ENCODE measurements around the gene AKAP13. TPM values are rescaled to one million over a fixed set of nuclear protein-coding genes. Genes with fewer than 3 reads are reported as not detected.

AKAP13 gene
- total RNA-seq, 1 donor from 2014 or later, result 145 TPM

DNA sequence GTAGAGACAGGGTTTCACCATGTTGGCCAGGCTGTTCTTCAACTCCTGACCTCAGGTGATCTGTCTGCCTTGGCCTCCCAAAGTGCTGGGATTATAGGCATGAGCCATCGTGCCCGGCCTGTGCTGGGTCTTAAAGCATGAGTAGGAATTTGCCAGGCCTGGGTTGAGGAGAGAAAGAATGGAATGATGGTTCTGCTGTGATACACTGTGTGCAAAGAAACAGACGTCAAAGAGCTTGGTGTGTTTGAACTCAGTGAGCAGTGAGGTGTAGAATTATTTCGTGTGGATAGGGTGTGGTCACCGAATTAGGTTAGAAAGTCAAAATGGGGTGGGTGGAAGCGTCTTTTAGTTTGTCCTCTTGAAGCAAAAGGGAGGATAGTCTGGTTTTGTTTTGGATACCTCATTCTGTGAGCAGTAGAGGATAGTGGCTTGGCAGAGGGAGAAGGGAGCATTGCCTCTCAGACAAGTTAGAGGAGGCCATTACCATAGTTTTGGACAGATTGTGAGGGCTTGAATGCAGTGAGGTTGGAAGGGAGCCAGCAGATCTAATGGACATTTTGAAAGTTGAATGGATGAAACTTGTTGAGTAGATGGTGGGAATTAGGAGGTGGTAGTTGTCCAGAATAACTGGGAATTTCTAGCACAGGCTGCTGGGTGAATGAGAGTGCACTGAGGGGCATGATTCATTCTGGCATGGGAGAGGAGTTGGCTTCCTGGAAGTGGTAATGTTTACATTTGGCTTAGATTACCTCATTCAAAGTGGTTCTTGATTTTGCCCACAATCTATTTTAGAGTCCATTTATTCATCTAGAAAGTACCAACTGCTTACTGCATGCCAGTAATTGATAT is 27.2 kb downstream of the AKAP13 start:
- TF ChIP-seq, protein P1, sequence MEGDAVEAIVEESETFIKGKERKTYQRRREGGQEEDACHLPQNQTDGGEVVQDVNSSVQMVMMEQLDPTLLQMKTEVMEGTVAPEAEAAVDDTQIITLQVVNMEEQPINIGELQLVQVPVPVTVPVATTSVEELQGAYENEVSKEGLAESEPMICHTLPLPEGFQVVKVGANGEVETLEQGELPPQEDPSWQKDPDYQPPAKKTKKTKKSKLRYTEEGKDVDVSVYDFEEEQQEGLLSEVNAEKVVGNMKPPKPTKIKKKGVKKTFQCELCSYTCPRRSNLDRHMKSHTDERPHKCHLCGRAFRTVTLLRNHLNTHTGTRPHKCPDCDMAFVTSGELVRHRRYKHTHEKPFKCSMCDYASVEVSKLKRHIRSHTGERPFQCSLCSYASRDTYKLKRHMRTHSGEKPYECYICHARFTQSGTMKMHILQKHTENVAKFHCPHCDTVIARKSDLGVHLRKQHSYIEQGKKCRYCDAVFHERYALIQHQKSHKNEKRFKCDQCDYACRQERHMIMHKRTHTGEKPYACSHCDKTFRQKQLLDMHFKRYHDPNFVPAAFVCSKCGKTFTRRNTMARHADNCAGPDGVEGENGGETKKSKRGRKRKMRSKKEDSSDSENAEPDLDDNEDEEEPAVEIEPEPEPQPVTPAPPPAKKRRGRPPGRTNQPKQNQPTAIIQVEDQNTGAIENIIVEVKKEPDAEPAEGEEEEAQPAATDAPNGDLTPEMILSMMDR (IDR thresholded peaks at IDR 0.05; ENCODE audit: partially characterized antibody, unreplicated experiment), result no peak
- Mint-ChIP-seq H3K27ac (ENCODE audit: unreplicated experiment) (no peak overlapping the region), H3K9me3 (ENCODE audit: unreplicated experiment) (peaks cover 2% of the 10 kb centered on the region), H3K4me1 (ENCODE audit: low read depth, unreplicated experiment) (peaks cover 46% of the 10 kb centered on the region), H3K27me3 (ENCODE audit: unreplicated experiment) (no peaks in the 10 kb centered on the region), H3K4me3 (ENCODE audit: unreplicated experiment) (no peak overlapping the region), H3K36me3 (ENCODE audit: unreplicated experiment) (peaks cover 7% of the 10 kb centered on the region)
- DNase-seq, result no peak

DNA sequence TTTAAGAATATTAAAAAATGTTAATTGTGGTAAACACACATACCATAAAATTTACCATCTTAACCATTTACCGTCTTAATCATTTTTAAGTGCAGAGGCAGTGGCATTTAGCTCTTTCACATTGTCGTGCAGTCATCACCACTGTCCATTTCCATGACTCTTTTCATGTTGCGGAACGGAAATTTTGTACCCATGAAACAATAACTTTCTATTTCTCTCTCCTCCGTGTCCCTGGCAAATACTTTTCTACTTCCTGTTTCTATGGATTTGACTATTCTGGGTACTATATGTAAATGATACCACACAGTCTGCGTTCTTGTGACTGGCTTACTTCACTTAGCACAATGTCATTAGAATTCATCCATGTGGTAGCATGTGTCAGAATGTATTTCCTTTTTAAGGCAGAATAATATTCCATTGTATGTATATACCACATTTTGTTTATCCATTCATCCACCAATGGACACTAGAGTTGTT is 27.9 kb downstream of the AKAP13 start:
- no peaks in the 10 kb centered on the region for H3K27me3 Mint-ChIP-seq (ENCODE audit: unreplicated experiment)
- H3K9me3 Mint-ChIP-seq (ENCODE audit: unreplicated experiment), result peaks cover 2% of the 10 kb centered on the region
- H3K27ac Mint-ChIP-seq (ENCODE audit: unreplicated experiment), result no peak overlapping the region
- peaks cover 7% of the 10 kb centered on the region for H3K36me3 Mint-ChIP-seq (ENCODE audit: unreplicated experiment)
- peaks cover 49% of the 10 kb centered on the region for H3K4me1 Mint-ChIP-seq (ENCODE audit: low read depth, unreplicated experiment)
- no peak for DNase-seq
- no peak overlapping the region for H3K4me3 Mint-ChIP-seq (ENCODE audit: unreplicated experiment)
- TF ChIP-seq, protein P1 (IDR thresholded peaks at IDR 0.05; ENCODE audit: partially characterized antibody, unreplicated experiment), result no peak

DNA sequence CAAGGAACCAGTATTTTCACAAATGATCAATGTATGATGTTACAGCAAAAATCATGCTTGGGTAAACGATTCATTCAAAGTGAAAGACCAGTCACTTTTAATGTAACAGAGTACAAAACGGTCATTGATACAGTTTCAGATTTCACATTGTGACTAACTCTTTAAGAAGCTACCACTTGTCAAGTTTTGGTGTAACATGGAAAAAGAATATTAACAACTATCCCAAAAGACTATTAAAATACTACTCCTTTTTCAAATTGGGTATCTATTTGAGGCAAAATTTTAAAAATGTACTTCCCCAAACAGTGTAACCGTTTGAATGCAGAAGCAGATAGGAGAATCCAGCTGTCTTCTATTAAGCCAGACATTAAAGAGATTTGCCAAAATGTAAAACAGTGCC is 31.7 kb downstream of the AKAP13 start:
- Mint-ChIP-seq H3K27me3 (ENCODE audit: unreplicated experiment) (no peaks in the 10 kb centered on the region), H3K36me3 (ENCODE audit: unreplicated experiment) (peaks cover 7% of the 10 kb centered on the region), H3K27ac (ENCODE audit: unreplicated experiment) (no peak overlapping the region), H3K9me3 (ENCODE audit: unreplicated experiment) (peaks cover 2% of the 10 kb centered on the region), H3K4me3 (ENCODE audit: unreplicated experiment) (no peak overlapping the region), H3K4me1 (ENCODE audit: low read depth, unreplicated experiment) (peaks cover 32% of the 10 kb centered on the region)
- TF ChIP-seq, protein P1 (IDR thresholded peaks at IDR 0.05; ENCODE audit: partially characterized antibody, unreplicated experiment), result no peak
- no peak for DNase-seq

DNA sequence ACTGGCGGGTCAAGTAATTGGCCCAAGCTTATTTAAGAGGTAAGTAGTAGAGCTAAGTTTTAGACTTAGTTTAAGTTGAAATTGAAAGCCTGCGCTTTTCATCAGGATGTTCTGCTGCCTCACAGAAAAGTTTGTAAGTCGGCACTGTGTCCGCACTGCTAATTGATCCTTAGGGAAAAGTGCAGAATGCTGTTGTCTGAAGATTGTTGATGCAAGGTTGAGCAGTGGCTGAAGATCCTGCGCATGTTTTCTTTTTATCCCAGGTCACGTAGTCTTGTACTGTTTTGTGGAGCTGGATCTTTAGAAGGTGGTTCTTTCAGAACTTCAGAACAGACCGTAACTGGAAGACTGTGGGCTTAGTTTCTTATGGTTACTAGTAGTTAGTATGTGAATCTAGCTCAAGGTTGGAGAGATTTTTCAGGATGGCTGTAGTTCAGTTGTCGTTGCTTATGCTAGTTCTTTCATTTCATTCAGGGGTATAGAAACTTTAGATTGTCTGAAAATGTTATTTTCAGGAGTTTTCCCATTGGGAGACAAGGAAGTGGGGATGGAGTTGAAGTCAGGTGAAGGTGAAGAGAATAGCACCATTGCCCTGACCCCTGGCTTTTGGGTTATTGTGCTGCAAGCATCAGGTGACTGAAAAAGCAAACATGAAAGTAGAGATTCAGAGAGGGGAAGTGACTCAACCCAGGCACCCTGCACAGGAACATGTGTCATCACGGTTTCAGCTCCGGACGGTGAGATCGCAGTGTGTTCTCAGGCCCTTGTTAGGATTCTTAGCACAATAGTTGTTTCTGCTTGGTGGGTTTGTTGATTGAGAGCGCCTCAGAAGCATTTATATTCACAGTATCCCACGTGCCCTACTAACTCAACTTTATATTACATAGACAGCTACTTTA is 32.8 kb downstream of the AKAP13 start:
- Mint-ChIP-seq H3K9me3 (ENCODE audit: unreplicated experiment) (peaks cover 2% of the 10 kb centered on the region), H3K4me3 (ENCODE audit: unreplicated experiment) (no peak overlapping the region), H3K36me3 (ENCODE audit: unreplicated experiment) (peaks cover 7% of the 10 kb centered on the region), H3K4me1 (ENCODE audit: low read depth, unreplicated experiment) (peaks cover 27% of the 10 kb centered on the region), H3K27ac (ENCODE audit: unreplicated experiment) (peak overlapping the region; percentile 67), H3K27me3 (ENCODE audit: unreplicated experiment) (no peaks in the 10 kb centered on the region)
- no peak for DNase-seq
- TF ChIP-seq, protein P1 (IDR thresholded peaks at IDR 0.05; ENCODE audit: partially characterized antibody, unreplicated experiment), result no peak
